Measurements from ENCODE around the gene DNAJB4. TPM values are rescaled to one million over a fixed set of nuclear protein-coding genes. Genes with fewer than 3 reads are reported as not detected.

The DNAJB4 gene
- total and polyA plus RNA-seq, 2 of the 8 experiments (the other 6 are each of a cell fraction or from before 2014, with no cell fraction given), result 6.6 to 21.8 TPM

GRCh38 chr1:77977989-77978292 is 26.8 kb upstream of the DNAJB4 start (continued):
- TF ChIP-seq BACH1 (IDR thresholded peaks at IDR 0.05; ENCODE audit: low read length) (no peak), JUND (IDR thresholded peaks at IDR 0.05; ENCODE audit: low read length) (no peak), NRF1 (IDR thresholded peaks at IDR 0.05; ENCODE audit: low read depth, low read length) (no peak)
